SK-N-MC (cell line): ENCODE data around the gene MLPH.

Source experiments
- DNase-seq: peaks from one replicate; pipeline ENCODE4 v3.0.0-alpha.2; 2011; ENCODE audit warnings: low read depth, low spot score
- H3K27ac ChIP-seq: fragments of 200-600 bp; sonication (generic); 2 replicates; pipeline ENCODE4 v1.5.1; 2016; ENCODE audit warnings: mixed run types
- H3K36me3 ChIP-seq: fragments of 200-600 bp; sonication (generic); 2 replicates; pipeline ENCODE4 v1.6.1; 2017; ENCODE audit warnings: antibody characterized with exemption, low read length, mixed read lengths; ENCODE audit not compliant: insufficient read depth
- H3K4me3 ChIP-seq: fragments of 200-600 bp; sonication (generic); 2 replicates; pipeline ENCODE4 v1.5.1; 2016
- H3K9ac ChIP-seq: fragments of 200-600 bp; sonication (generic); 2 replicates; pipeline ENCODE4 v1.8.0; 2017; ENCODE audit warnings: mixed run types, mixed read lengths; ENCODE audit not compliant: insufficient read length
- H3K9me3 ChIP-seq: fragments of 200-600 bp; sonication (generic); 2 replicates; pipeline ENCODE4 v1.6.1; 2017; ENCODE audit warnings: low read depth, mild to moderate bottlenecking, antibody characterized with exemption, low read length, moderate library complexity, mixed read lengths
- EZH2 ChIP-seq: fragments of 200-600 bp; sonication (generic); IDR thresholded peaks from one replicate; pipeline ENCODE4 v1.6.1; 2017; ENCODE audit warnings: antibody characterized with exemption
- FOXP2 ChIP-seq: optimal IDR thresholded peaks from 2 replicates; pipeline ENCODE3; 2011; ENCODE audit warnings: mild to moderate bottlenecking, moderate library complexity; ENCODE audit not compliant: insufficient read depth; ENCODE audit errors: extremely low read length, control extremely low read depth
- POLR2AphosphoS5 ChIP-seq: IDR thresholded peaks from 2 replicates; pipeline ENCODE4 v1.6.1; 2012; ENCODE audit warnings: mild to moderate bottlenecking, low read depth, low read length, borderline replicate concordance

The MLPH gene

DNA sequence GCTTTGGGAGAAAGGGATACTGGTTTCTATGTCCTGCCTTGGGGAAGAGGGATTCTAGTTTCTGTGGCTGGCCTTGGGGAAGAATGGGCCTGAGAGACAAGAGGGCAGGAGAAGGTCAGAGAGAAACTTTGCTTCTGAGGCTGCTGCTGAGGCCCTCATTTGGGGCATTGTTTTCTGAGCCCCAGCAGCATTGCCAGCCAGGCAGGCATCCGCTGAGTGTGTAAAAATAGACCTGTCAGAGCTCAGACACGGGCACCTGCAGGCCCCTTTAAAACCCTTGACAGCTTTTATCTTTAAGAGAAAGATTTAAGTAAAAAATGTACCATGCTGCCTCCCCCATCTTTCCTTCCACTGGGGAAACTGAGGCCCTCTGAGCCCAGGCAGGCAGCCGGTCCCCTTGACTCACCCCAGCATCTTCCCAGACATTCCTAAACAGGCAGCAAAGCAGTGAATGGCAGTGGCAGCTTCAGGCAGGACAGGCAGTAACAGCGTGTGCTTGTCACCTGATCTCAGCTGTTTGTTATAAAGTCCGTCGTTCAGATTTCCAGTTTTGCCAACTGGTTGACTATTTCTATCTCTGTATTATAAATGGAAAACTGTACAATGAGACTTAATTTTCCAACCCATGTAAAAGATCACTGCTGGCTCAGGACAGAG, 27.6 kb downstream of the MLPH start:
- no peak overlapping the region for H3K9ac ChIP-seq
- H3K27ac ChIP-seq = no peak overlapping the region
- DNase-seq = no peak
- TF ChIP-seq FOXP2 = no peak
- no peak for TF ChIP-seq POLR2AphosphoS5
- TF ChIP-seq EZH2 = no peak
- H3K4me3 ChIP-seq = no peak overlapping the region
- H3K9me3 ChIP-seq = no peaks in the 10 kb centered on the region
- H3K36me3 ChIP-seq = no peaks in the 10 kb centered on the region

DNA sequence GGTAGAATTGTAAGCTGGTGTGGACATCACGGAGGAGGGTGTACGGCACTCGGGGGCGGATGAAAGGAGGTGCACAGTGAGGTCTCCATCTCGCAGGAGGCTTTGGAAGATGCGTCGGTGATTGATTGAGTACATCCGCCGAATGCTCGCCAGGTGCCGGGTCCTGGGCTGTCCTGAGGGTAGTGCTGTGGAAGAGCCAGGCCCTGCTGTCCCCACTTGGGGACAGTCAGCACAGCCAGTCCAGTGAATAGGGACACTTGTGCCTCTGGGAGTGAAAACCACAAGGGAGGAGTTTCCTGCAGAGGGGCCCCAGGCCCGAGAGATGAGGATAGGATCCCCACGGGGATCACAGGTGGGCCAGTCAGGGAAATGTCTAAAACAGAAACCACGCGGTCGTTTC, 28.1 kb downstream of the MLPH start:
- no peak overlapping the region for H3K4me3 ChIP-seq
- H3K9me3 ChIP-seq = no peaks in the 10 kb centered on the region
- TF ChIP-seq POLR2AphosphoS5 (no peak), EZH2 (no peak), FOXP2 (no peak)
- no peak overlapping the region for H3K27ac ChIP-seq
- no peaks in the 10 kb centered on the region for H3K36me3 ChIP-seq
- H3K9ac ChIP-seq = no peak overlapping the region
- DNase-seq = no peak

DNA sequence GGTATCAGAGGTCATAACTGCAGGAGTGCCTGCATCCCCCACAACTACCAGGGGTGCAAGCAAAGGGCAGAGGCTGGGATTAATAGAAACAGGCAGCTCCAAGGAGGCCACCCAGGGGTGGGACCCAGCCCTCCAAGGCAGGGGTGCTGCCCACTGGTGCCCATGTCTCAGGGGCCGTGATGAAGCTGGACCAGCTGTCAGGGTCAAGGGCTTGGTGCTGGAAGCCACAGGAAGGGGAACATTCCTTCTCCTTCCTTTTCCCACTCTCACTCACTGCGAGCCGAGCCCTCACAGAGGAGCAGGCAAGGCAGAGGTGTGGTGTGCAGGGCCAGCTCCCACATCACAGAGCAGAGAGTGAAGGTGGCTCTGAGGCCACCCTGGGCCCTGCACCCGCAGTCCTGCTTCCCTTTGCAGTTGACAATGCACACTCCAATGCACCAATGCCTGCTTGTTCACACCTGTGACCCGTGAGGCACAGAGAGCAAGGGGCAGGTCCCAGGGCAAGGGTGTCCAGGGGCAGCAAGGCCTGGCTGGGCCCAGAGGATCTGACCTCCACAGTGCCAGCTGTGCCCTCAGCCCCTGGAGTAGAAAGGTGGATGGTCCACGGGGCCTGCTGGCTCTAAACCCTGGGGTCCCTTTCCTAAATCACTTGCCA, 28.7 kb downstream of the MLPH start:
- Histone ChIP-seq H3K27ac (no peak overlapping the region), H3K9me3 (no peaks in the 10 kb centered on the region), H3K9ac (no peak overlapping the region), H3K4me3 (no peak overlapping the region), H3K36me3 (no peaks in the 10 kb centered on the region)
- TF ChIP-seq EZH2 = no peak
- no peak for TF ChIP-seq FOXP2
- no peak for TF ChIP-seq POLR2AphosphoS5
- no peak for DNase-seq

DNA sequence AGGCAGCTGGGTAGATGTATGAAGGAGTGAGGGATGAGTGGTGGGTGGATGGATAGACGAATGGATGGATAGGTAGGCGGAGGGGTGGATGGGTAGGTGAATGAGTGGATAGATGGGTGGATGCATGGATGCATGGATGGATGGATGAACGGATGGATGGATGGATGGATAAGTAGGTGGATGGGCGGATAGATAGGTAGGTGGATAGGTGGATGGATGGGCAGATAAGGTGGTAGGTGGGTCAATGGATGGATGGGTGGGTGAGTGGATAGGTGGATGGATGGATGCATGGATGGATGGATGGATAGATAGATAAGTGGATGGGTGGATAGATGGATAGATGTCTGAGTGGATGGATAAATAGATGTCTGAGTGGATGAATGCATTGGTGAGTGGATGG, 30.1 kb downstream of the MLPH start:
- DNase-seq = no peak
- Histone ChIP-seq H3K4me3 (no peak overlapping the region), H3K36me3 (no peaks in the 10 kb centered on the region), H3K9ac (no peak overlapping the region), H3K9me3 (no peaks in the 10 kb centered on the region), H3K27ac (no peak overlapping the region)
- TF ChIP-seq EZH2 = no peak
- TF ChIP-seq POLR2AphosphoS5 = no peak
- TF ChIP-seq FOXP2 = no peak

DNA sequence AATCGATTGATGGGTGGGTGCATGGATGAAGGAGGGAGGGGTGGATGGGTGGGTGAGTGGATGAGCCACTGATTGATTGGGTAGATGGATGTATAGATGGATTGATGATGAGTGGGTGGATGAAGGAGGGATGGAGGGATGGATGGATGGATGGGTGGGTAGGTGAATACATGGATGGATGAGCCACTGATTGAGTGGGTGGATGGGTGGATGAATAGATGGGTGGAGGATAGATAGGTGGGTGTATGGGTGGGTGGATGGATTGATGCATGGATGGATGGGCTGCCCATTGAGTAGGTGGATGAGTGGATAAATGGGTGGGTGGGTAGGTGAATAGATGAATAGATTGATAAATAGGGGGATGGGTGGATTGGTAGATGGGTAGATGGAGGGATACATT, 30.9 kb downstream of the MLPH start:
- no peak for TF ChIP-seq FOXP2
- TF ChIP-seq EZH2 = no peak
- no peak for TF ChIP-seq POLR2AphosphoS5
- Histone ChIP-seq H3K27ac (no peak overlapping the region), H3K9ac (no peak overlapping the region), H3K4me3 (no peak overlapping the region), H3K9me3 (no peaks in the 10 kb centered on the region), H3K36me3 (no peaks in the 10 kb centered on the region)
- no peak for DNase-seq

DNA sequence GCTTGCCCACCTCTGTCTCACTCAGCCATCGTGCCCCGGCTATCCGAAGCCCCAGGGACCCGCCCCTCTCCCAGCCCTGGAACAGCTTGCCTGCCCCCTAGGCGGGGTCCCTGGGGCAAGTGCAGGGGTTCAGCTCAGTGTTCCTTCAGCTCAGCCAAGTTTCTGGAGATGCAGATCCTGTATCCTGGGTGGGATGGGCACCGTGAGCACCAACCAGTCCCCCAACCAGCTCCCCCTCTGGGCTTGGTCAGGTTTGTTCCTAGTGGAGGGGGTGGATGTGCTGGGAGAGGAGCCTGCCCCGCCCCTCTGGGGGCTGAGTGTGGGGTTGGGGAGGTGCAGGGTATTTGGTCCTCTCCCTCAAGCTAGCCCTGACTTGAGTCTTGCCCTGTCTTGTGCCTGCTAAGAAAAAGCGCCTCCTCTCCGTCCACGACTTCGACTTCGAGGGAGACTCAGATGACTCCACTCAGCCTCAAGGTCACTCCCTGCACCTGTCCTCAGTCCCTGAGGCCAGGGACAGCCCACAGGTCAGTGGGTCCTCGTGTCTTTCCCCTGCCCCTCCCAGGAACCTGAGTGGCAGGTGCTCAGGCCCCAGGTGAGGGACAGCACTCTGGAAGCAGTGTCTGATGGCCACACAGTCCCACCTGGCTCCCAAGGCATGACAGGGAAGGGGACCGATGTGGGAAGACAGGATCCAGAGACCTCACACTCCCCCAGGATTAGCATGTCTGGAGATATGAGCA, 32.6 kb downstream of the MLPH start:
- no peak overlapping the region for H3K27ac ChIP-seq
- no peak overlapping the region for H3K9ac ChIP-seq
- H3K36me3 ChIP-seq = no peaks in the 10 kb centered on the region
- H3K9me3 ChIP-seq = no peaks in the 10 kb centered on the region
- H3K4me3 ChIP-seq = no peak overlapping the region
- DNase-seq = no peak
- TF ChIP-seq POLR2AphosphoS5 (no peak), FOXP2 (no peak), EZH2 (no peak)

DNA sequence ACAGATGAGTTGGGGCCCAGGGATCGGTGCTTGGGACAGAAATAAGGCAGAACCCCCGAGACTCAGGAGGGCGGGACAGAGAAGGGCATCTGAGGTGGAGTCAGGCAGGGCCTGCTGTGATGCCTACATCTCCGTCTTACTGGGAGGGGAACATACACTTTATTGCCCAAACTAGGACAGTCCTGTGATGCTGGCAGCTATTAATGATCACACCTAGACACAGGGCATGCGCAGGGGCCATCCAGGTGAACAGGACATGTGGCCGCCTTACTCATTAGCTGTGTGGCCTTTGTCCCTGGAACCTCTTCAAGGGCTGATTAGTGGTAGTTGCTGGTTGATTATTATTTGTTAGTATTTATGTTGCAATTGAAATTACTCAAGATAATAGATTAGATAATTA, 33.2 kb downstream of the MLPH start:
- no peak for DNase-seq
- H3K36me3 ChIP-seq = no peaks in the 10 kb centered on the region
- H3K27ac ChIP-seq = no peak overlapping the region
- no peaks in the 10 kb centered on the region for H3K9me3 ChIP-seq
- H3K9ac ChIP-seq = no peak overlapping the region
- H3K4me3 ChIP-seq = no peak overlapping the region
- TF ChIP-seq EZH2 (no peak), POLR2AphosphoS5 (no peak)

DNA sequence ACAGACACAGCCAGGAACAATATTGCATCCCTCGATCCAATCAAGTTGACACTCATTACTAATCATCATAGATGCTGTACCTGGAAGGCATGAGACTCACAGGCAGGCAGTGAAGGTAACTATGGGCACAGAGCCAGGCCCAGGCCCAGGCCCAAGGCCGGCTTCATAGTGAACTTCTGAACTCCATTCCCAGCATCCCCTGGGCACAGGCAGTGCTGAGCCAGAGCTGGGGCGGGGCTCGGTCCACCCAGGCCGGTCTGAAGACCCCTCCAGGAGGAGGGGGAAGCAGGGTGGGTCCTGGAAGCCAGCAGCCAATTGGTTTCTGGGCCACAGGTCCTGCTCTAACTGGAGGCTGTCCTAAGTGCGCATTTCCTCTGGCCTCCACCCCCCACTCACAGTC, 37.6 kb downstream of the MLPH start:
- TF ChIP-seq EZH2 = no peak
- no peak for TF ChIP-seq POLR2AphosphoS5
- no peak for TF ChIP-seq FOXP2
- no peaks in the 10 kb centered on the region for H3K36me3 ChIP-seq
- no peak for DNase-seq
- no peak overlapping the region for H3K4me3 ChIP-seq
- no peak overlapping the region for H3K9ac ChIP-seq
- H3K9me3 ChIP-seq = no peaks in the 10 kb centered on the region
- H3K27ac ChIP-seq = no peak overlapping the region
